BLaER1 treated with 17β-estradiol and CSF1 and Interleukin-3, amounts not matched to agents 10 nM and 100 nM (cell line): ENCODE measurements around the gene ZNF496.

Experiments used
- H3K27ac ChIP-seq, 11 experiments: shearing (Covaris generic); formaldehyde crosslinking; 2 replicates each; pipeline ENCODE4 v1.8.1; 2022
- H3K27me3 ChIP-seq, 11 experiments: shearing (Covaris generic); formaldehyde crosslinking; 2 replicates each; pipeline ENCODE4 v1.8.1; 2022
- H3K36me3 ChIP-seq, 11 experiments: shearing (Covaris generic); formaldehyde crosslinking; 2 replicates each; pipeline ENCODE4 v1.8.1; 2022
- H3K4me1 ChIP-seq, 10 experiments: shearing (Covaris generic); formaldehyde crosslinking; 2 replicates each; pipeline ENCODE4 v1.8.1; 2022
- H3K4me2 ChIP-seq, 11 experiments: shearing (Covaris generic); formaldehyde crosslinking; 2 replicates each; pipeline ENCODE4 v1.8.1; 2022
- H3K4me3 ChIP-seq, 10 experiments: shearing (Covaris generic); formaldehyde crosslinking; 2 replicates each; pipeline ENCODE4 v1.8.1; 2022
- H3K9ac ChIP-seq, 11 experiments: shearing (Covaris generic); formaldehyde crosslinking; 2 replicates each; pipeline ENCODE4 v1.8.1; 2022
- H3K9me3 ChIP-seq, 11 experiments: shearing (Covaris generic); formaldehyde crosslinking; replicated peaks in 1 of 11; 2 replicates each; pipeline ENCODE4 v1.8.1; 2022
- H4K20me1 ChIP-seq, 11 experiments: shearing (Covaris generic); formaldehyde crosslinking; 2 replicates each; pipeline ENCODE4 v1.8.1; 2022
- Cebpa-rat ChIP-seq, 11 experiments: shearing (Covaris generic); IDR thresholded peaks; 2 replicates each; pipeline ENCODE4 v1.8.1; 2022

ZNF496 gene

GRCh38 chr1:247303216-247303615, 28.5 kb downstream of the ZNF496 start:
- Histone ChIP-seq H3K27ac (no peak overlapping the region), H3K4me1 (no peaks in the 10 kb centered on the region), H3K4me2 (no peak overlapping the region), H3K4me3 (no peak overlapping the region), H3K27me3 (no peaks in the 10 kb centered on the region), H3K36me3 (peaks cover 91 to 100% (median 100%) of the 10 kb centered on the region in 11 experiments), H3K9ac (no peak overlapping the region), H4K20me1 (no peaks in the 10 kb centered on the region; a peak in 3 of 22 replicates), H3K9me3 (no peaks in the 10 kb centered on the region)
- no peak for TF ChIP-seq Cebpa-rat (IDR thresholded peaks at IDR 0.05)

- no peaks in the 10 kb centered on the region for H3K27me3 ChIP-seq
- H3K4me3 ChIP-seq = no peak overlapping the region
- H3K27ac ChIP-seq = no peak overlapping the region
- no peaks in the 10 kb centered on the region for H3K4me1 ChIP-seq
- no peaks in the 10 kb centered on the region for H3K9me3 ChIP-seq
- peaks cover 70 to 91% (median 80%) of the 10 kb centered on the region in 11 experiments for H3K36me3 ChIP-seq
- TF ChIP-seq Cebpa-rat (IDR thresholded peaks at IDR 0.05) = no peak
- H3K4me2 ChIP-seq = no peak overlapping the region
- H3K9ac ChIP-seq = no peak overlapping the region
- no peaks in the 10 kb centered on the region; a peak in 3 of 22 replicates for H4K20me1 ChIP-seq
Measured at GRCh38 chr1:247301176-247301540, 30.5 kb downstream of the ZNF496 start.

GRCh38 chr1:247300491-247301175, 31.0 kb downstream of the ZNF496 start:
- Histone ChIP-seq H3K27ac (no peak overlapping the region), H3K4me3 (no peak overlapping the region), H3K27me3 (no peaks in the 10 kb centered on the region), H4K20me1 (no peaks in the 10 kb centered on the region; a peak in 3 of 22 replicates), H3K4me2 (no peak overlapping the region), H3K9me3 (no peaks in the 10 kb centered on the region), H3K9ac (no peak overlapping the region), H3K36me3 (peaks cover 65 to 86% (median 75%) of the 10 kb centered on the region in 11 experiments), H3K4me1 (no peaks in the 10 kb centered on the region)
- TF ChIP-seq Cebpa-rat (IDR thresholded peaks at IDR 0.05) = no peak

GRCh38 chr1:247299723-247300381, 31.8 kb downstream of the ZNF496 start:
- no peak for TF ChIP-seq Cebpa-rat (IDR thresholded peaks at IDR 0.05)
- no peaks in the 10 kb centered on the region for H3K9me3 ChIP-seq
- no peaks in the 10 kb centered on the region for H3K4me1 ChIP-seq
- no peak overlapping the region for H3K4me2 ChIP-seq
- peaks cover 58 to 78% (median 67%) of the 10 kb centered on the region in 11 experiments for H3K36me3 ChIP-seq
- H4K20me1 ChIP-seq = no peaks in the 10 kb centered on the region; a peak in 2 of 22 replicates
- H3K27me3 ChIP-seq = no peaks in the 10 kb centered on the region
- no peak overlapping the region for H3K9ac ChIP-seq
- no peak overlapping the region for H3K27ac ChIP-seq
- no peak overlapping the region for H3K4me3 ChIP-seq

GRCh38 chr1:247298701-247299100, 33.0 kb downstream of the ZNF496 start:
- Histone ChIP-seq H3K9me3 (no peaks in the 10 kb centered on the region), H3K27ac (no peak overlapping the region), H3K36me3 (peaks cover 47 to 67% (median 56%) of the 10 kb centered on the region in 11 experiments), H4K20me1 (no peaks in the 10 kb centered on the region; a peak in 2 of 22 replicates), H3K4me2 (no peak overlapping the region), H3K4me1 (no peaks in the 10 kb centered on the region), H3K4me3 (no peak overlapping the region), H3K27me3 (no peaks in the 10 kb centered on the region), H3K9ac (no peak overlapping the region)
- no peak for TF ChIP-seq Cebpa-rat (IDR thresholded peaks at IDR 0.05)

- H3K9ac ChIP-seq = no peak overlapping the region
- no peak overlapping the region for H3K4me3 ChIP-seq
- TF ChIP-seq Cebpa-rat (IDR thresholded peaks at IDR 0.05) = no peak
- no peaks in the 10 kb centered on the region for H3K27me3 ChIP-seq
- no peaks in the 10 kb centered on the region; a peak in 2 of 22 replicates for H4K20me1 ChIP-seq
- no peak overlapping the region for H3K4me2 ChIP-seq
- no peaks in the 10 kb centered on the region for H3K9me3 ChIP-seq
- peaks cover 41 to 61% (median 50%) of the 10 kb centered on the region in 11 experiments for H3K36me3 ChIP-seq
- H3K4me1 ChIP-seq = no peaks in the 10 kb centered on the region
- H3K27ac ChIP-seq = no peak overlapping the region
Measured at GRCh38 chr1:247298124-247298481, 33.6 kb downstream of the ZNF496 start.

- Histone ChIP-seq H3K27ac (no peak overlapping the region), H4K20me1 (no peaks in the 10 kb centered on the region; a peak in 2 of 22 replicates), H3K9ac (no peak overlapping the region), H3K27me3 (no peaks in the 10 kb centered on the region), H3K4me1 (no peaks in the 10 kb centered on the region), H3K36me3 (peaks cover 35 to 54% (median 44%) of the 10 kb centered on the region in 11 experiments), H3K9me3 (no peaks in the 10 kb centered on the region), H3K4me2 (no peak overlapping the region), H3K4me3 (no peak overlapping the region)
- TF ChIP-seq Cebpa-rat (IDR thresholded peaks at IDR 0.05) = no peak
Measured at GRCh38 chr1:247297263-247298123, 34.2 kb downstream of the ZNF496 start.

- Histone ChIP-seq H3K4me1 (no peaks in the 10 kb centered on the region), H3K27me3 (no peaks in the 10 kb centered on the region), H4K20me1 (no peaks in the 10 kb centered on the region; a peak in 2 of 22 replicates), H3K4me2 (no peak overlapping the region), H3K27ac (no peak overlapping the region), H3K36me3 (peaks cover 29 to 46% (median 36%) of the 10 kb centered on the region in 11 experiments), H3K9ac (no peak overlapping the region), H3K9me3 (no peaks in the 10 kb centered on the region), H3K4me3 (no peak overlapping the region)
- TF ChIP-seq Cebpa-rat (IDR thresholded peaks at IDR 0.05) = no peak
Measured at GRCh38 chr1:247296599-247297180, 35.0 kb downstream of the ZNF496 start.

- Histone ChIP-seq H3K9ac (no peak overlapping the region), H3K4me1 (no peaks in the 10 kb centered on the region), H3K4me2 (no peak overlapping the region), H3K4me3 (no peak overlapping the region), H3K27me3 (no peaks in the 10 kb centered on the region), H3K36me3 (peaks cover 19 to 37% (median 27%) of the 10 kb centered on the region in 11 experiments), H3K9me3 (peaks cover 0 to 6% (median 1%) of the 10 kb centered on the region in 11 experiments; a peak in 7 of 22 replicates), H3K27ac (no peak overlapping the region), H4K20me1 (no peaks in the 10 kb centered on the region; a peak in 2 of 22 replicates)
- no peak for TF ChIP-seq Cebpa-rat (IDR thresholded peaks at IDR 0.05)
Measured at GRCh38 chr1:247295746-247296145, 35.9 kb downstream of the ZNF496 start.
